DMS114 treated with DMSO at 0.1 percent for 48 hours (cell line): ENCODE results near the gene CISH.

ENCODE experiments used
- DNase-seq: peaks from one replicate; lab custom pipeline; 2025; ENCODE audit not compliant: unreplicated experiment; lab: John Stamatoyannopoulos, UW

Gene CISH

DNA sequence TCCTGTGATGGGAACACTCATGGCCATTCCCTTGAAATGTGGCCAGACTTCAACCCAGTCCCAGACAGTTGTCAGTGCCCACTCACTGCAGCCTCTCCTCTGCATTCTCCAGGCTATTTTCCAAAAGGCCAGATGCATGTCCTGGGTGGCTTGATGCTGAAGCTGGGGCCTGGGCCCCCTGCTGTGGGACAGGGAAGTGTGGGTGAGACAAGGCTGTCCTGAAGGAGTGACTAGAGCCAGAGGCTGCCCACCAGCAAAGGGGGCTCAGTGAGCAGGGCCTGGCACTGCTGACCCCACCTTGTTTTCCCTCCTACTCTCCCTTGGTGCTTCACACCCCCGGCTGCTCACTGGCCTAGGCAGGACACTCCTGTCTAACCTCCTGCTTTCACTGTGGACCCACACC, 11.9 kb downstream of the CISH start:
- DNase-seq, result no peak

DNA sequence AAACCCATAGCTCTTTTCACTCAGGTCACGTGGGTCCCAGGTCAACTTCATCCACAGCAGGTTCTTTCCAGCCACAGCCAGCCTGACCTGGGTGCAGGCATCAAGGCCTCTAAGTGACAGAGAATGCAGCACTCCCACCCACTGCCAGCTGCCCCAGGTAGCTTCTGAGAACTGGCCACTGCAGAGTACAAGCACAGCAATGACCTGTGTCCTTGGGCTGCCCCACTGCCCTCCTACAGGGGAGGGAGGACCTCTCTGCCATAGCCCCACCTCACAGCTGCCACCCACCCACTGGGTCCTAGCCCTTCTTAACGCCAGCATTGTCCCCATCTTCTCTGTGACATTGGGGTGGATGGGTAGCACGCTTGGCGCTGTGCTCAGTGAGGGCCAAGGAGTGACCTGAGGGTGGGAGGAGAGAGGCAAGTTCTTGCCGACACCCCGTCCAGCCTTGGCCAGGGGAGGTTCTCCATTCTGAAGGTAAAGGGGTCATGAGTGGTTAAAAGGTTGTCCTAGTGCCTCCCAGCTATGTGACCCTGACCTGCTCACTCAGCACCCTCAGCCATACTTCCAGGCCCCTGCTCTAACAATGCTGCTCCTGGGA, 12.4 kb downstream of the CISH start:
- no peak for DNase-seq

DNA sequence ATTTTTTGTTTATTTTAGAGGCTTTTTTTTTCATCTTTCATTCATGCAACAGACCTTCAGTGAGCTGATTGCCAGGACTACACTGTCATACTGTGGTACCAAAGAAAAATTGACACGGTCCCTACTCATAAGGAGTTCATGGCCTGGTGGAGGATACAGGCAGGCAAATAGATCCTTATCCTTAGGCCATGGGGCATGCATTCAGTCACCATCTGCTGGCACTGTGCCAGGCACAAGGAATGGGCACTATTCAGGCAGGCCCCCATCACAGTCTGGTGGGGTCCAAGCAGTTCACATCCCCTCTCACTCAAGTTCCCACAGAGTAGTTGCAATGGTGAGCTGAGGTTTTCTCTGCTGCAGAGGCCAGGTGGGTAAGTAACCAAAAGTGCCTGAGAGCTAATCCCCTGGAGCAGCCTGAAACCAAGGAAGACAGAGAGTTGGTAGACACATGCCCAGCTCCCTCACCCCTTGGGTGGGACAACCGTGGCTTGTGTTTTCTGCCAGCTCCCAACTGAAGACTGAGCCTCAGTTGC, 17.3 kb downstream of the CISH start:
- no peak for DNase-seq

DNA sequence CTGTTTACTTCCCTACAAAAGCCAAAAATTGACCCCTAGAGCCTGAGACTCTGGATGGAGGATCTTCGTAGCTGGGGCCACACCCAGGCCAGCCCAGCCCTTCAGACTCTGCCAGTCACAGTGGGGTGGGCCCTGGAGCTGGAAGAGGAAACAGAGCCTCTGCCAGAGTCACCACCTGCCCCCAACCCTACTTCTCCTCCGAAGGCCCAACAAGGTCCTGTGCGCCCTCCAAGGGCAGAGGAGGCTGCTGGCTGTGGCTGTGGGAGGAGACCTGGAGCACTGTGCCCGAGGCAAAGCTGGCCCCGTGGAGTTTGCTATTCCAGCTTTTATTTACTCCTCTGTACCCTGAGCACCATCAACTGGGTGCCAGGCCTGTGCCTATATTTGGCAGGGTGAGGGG, 19.0 kb downstream of the CISH start:
- DNase-seq, result no peak

DNA sequence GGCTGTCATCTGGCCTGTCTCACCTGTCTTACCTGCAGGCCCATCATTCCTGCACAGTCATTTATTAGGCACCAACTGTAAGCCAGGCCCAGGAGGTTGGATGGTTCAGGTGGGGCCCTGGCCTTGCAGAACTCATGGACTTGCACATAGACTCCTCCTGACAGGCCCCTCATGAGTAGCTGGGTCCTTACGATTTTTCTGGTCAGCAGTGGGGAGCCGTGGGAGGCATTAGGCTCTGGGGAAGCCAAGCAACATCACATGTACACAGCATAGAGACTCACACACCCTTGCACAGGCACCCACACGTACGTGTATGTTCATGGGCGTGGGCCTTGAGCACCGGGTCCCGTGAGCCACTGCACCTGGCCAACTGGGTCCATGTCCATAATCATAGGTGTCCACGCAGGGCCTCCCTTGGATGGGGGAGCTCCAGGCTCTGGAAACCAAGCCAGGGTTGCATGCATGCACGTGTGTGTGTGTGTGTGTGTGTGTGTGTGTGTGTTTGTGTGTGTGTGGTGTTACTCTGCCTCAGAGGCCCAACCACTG, 20.3 kb downstream of the CISH start:
- no peak for DNase-seq

DNA sequence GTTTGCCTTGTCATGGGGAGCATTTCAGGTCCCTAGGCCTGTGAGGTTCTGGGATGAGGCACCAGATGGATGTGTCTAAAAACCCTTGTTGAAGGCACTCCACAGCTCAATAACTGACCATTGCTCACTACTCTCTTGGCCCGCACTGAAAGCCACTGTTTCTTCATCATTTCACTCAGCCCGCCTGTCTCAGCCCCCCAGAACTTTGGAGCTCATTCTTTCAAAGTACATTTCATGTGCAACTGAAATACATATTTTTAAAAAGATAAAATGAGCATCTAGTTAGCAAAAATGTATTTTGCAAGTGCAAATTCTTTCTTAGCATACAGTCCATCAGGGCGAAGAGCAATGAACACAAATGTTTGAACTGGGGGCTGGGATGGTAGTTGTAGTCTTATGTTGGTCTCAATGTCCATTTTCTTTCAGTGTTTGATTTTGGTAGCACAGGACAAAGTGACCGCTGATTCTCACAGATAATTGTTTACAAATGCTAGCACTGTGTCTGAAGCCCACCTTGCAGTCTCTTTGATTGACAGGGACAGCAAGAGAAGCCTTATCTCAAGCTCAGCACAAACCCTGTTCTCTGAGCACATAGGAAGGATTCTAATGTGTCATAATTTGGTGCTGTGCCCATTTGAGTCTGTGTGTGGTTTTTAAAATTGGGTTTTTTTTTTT, 22.7 kb downstream of the CISH start:
- no peak for DNase-seq

DNA sequence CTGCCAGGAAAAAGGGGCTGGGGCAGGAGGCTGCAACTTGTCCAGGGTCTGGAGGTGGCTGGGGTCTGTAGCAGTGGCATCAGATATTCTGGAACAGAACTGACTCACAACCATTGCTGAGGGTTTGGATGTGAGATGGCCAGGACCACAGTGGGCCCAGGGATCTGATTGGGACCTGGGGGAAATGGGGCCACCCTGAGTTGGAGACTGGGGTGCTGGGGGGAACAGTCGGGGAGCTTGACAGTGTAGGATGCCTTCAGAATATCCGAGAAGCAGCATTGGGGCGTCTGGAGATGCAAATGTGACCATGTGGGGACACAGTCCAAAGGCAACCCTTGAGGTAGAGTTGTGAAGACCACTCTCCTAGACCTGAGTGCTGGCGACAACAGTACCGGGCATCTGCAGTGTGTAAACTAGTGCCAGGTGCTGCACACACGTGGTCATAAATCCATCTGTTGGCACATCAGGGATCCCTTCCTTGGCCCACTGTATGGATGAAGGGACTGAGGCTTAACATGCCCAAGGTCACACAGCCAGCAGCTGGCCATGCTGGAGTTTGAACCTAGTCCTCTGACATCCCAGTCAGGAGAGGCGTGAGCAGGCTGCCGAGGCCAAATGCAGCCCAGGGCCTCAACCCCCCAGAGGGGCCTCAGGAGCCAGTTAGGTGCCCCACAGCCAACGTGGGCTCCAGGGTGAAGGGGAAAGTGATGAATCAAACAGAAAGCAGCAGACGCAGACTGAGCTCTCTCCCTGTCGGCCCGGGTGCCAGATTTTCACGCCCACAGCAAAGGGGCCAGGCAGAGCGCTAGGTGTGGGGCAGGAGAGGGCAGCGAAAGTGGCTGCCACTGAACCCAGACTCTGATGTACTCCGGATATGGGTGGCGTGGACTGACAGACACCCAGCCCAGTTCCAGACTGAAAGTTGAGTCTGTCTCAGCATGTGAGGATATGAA, 23.5 kb downstream of the CISH start:
- no peak for DNase-seq

DNA sequence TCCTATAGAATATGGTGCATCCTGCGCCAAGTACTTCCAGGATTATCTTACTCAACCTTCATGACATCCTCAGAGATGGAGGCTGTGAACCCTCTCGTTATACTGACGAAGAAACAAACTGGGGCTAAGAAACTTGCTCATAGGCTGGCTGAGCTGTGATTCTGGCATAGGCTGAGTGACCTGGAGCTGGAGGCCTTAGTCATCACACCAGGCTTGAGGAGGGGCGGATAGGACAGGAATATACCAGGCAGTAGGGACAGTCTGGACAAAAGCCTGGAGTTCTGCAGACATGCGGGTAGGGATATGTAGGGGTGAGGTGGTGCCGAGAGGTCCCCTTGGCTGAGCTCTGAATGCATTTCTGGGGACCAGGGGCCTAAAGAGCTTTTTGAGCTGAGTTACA, 24.2 kb downstream of the CISH start:
- DNase-seq, result no peak

DNA sequence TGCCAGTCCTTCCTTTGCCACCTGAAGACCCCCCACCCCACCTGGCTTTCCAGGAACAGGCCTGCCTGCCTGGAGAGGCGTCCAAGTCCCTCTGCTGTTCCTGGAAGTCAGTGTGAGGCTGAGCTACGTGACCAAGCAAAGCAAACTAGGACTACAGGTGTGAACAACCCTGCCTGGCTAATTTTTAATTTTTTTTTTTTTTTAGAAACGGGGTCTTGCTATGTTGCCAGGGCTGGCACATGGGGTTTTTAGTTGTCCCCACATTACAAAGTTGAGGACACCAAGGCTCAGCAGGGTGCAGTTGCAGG, 24.9 kb downstream of the CISH start:
- DNase-seq, result no peak

DNA sequence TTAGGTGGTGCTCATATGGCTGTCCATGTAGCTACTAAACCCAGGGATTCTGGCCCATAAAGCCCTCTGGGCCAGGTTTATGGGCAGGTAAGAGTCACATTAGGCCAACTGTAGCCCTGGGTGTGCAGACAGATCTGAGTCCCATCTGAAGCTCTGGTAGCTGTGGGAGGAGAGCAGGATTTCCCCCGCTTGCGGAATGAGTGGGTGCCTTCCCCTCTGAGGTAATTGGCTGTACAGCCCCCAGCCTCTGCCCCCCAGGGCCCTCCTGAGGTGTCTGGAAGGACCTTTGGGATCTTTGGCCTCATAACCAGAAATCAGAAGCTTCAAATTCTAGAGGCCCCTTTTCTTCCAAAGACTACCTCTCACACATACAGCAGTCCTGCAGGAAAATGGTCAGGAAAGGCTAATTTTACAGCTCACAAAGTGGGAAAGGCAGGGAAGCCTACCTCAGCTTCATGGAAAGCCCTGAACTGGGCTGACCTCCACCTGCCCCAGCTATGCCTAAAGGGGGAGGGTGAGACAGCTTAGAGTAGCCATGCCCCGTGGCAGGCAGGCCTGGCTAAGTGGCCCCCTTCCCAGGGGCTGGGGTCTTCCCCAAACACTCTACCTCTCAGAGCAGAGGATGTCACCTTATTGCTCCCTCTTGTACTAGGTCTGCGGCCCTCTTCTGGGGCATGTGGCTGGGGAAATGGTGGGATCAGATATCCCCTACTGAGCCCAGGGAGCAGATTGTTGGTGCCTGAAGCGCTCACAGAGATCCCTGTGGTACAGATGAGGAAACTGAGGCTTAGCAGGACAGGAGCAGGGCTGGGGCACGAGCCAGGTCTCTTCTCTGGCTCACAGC, 25.4 kb downstream of the CISH start:
- no peak for DNase-seq

DNA sequence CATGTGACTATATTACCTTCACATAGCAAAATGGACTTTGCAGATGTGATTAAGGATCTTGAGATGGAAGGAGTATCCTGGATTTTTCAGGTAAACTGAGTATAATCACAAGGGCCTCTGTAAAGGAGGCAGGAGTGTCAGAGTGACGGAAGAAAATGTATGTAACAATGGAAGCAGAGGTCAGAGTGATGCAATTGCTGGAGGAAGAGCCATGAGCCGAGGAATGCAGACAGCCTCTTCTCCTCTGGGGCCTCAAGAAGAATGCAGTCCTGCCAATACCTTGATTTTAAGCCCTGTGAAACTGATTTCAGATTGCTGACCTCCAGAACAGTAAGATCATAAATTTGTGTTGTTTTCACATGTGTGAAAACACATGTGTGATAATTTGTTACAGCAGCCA, 27.2 kb downstream of the CISH start:
- no peak for DNase-seq

DNA sequence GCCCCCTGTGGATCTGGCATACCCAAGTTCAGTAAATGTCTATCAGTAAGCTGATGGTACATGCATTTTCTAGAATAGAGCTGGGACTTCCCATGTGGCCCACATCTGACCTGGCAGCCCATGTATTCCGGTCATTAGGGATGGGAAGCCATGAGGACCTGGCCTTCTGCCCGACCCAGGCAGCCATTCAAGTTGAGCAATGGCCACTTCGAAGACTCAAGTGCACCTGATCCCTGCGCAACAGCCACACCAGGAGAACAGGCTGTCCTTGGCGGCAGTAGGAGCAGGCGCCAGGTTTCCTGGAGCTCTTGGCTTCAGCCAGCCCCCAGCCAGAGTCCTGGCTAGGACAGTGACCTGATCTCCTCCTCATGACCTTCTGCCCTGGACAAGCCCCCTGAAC, 27.7 kb downstream of the CISH start:
- no peak for DNase-seq

DNA sequence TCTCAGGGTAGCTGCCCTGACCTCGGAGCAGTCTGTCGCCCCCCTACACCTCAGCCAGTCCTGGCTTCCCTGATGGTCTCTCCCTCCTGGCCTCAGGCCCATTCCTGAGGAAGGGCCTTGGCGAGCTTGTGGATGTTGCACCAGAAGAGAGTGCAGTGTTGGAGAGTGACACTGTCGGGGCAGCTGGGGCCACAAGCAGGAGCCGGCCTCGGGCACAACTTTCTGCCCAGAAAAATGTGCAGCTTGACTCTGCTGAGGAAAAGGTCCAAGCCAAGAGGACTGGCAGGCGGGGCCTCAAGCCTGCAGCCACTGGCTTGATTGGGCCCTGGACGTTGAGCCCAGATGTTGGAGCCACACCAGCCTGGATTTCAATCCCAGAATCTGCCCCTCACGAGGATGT, 29.5 kb downstream of the CISH start:
- DNase-seq, result no peak

DNA sequence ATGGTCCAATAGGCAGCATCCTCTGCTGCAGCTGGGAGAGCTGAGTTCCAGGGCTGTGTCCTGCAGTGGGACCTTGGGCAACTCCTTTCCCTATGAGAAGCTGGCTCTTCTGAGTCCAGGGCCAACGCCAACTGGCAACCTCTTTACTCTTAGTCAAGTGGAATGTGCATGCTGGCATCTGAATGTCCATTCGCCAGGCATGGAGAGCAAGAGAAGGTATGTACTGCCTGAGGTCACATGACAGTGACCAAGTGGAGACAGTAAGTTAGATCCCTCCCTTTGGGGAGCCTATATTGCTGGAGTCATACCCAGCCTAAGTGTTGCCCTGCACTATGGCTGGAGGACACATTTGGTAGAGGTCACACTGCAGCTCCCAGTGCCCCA, 30.1 kb downstream of the CISH start:
- no peak for DNase-seq

DNA sequence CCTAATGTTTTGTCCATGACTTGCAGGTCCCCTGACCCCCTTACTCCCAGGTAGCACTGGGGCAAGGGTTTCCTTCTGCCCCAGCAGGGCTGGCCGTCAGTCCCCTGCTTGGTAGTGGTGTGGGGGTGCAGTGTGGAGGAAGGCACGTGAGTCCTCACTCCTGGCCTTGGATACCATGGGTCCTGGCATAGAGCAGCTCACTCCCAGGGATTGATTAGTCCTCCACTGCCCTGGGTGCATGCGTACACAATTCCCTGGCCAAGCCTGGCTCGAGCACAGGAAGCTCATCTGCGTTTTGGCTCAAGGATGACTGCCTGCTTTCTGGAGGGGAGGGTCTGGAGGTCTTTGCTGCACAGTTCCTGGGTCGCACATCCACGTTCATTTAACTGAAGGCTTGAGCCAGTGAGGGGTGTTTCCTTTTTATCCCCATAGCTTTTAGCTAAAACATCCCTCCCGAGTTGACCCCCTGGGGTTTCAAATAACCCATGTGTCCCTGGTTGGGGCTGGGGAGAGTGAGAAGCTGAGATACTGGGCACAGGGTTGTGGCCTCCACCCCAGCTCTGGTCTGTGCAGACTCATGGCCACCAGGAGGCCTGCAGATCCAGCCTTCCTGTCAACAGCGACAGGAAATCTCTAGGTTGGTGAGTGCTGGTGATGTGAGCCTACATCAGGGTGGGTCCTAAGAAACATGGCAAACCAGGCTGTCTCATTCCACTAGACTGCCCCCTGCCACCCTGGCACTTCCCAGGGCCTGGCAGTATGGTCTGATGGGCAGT, 30.7 kb downstream of the CISH start:
- DNase-seq, result no peak

DNA sequence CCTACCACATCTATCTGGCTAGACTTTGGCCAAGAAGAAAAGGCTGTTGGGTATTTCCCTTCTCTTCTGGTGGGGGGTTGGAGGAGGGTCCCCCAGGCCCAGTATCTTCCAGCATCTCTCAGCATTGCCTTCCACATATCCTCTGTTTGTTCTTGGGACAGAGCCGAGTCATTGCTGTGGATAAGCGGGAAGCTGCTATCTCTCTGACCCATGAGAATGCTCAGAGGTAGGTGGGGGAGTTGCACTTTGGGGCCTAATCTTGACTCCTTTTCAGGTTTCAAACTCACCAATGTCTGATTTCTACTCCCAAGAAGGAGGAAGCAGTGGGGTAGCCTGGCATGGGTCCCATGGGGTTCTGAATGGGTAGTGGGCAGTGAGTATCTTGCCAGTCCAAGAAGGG, 34.2 kb downstream of the CISH start:
- DNase-seq, result no peak

DNA sequence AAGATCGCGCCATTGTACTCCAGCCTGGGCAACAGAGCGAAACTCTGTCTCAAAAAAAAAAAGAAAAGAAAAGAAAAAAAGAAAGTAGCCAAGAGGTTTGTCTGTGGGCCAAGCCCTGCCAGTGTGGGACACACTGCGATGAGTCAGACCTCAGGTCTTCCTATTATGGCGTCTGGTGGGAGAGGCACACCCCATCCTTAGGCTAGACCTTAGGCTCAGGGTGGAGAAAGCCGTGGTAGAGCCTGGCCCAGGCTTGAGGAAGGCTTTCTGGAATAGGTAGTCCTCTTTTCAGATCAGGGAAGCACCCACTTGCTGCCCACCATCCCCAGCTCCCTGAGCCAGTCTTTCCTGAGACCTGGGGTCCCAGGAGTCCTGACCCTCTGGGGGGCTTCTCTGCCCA, 36.2 kb downstream of the CISH start:
- no peak for DNase-seq

DNA sequence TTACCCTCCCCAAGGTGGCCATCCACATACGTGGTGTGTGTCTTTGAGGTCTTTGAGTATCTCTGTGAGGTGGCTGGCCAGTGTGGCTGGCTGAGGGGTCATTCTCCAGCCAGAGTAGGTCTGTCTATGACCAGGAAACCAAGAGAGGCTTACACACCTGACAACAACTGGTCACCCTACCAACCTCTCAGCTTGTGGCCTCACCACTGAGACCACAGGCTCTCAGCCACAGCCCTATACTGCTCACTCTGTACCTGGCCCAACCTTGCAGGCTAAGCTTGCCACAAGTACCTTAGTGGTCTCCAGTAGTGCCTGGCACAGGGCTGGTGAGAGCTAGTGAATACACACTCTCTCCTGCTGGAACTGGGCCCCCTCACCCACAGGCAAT, 37.1 kb downstream of the CISH start:
- no peak for DNase-seq

DNA sequence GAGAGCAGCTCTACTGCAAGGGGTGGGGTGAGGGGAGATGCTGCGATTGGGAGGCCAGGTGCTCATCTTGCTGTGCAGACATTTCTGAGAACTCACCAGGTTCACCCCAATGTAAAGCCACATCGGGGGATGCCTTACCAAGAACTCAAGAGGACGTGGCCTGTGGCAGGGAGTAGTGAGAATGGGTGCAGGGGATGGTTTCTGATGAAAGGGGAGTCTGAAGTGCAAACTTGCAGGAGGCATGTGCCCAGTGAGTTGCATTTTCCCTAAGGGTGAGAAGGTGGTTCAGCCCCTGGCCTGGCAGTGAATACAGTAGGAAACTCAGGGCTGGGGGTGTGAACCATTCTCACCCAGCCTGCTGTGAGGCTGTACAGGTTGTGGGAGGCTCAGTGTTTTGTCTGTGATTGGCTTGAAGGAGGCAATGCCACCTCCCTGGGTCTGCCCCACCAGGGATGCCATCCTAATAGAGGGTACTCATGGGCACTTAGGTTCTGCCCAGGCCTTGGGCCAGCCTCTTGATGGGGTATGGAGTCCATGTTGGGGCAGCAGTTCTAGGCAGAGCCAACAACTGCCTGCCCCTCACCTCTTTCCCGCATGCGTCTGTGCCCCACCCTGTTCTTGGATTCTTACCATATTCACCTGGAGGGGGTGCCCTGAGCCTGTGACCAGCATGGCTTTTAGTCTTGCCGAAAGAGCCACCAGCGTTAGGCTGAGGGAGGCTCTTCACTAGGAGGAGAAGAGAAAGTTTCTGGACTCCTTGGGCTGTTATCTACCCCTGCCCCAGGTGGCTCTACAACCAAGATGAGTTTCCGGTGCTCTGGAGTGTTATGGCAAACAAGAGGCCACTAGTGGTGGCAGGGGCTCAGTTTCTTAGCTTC, 37.8 kb downstream of the CISH start:
- no peak for DNase-seq
